Osteocyte (in vitro differentiated cells): ENCODE measurements around the gene APOC3. TPM values are rescaled to one million over a fixed set of nuclear protein-coding genes. Genes with fewer than 3 reads are reported as not detected.

Experiments
- DNase-seq: peaks from one replicate; pipeline ENCODE4 v3.0.0; 2021; ENCODE audit warnings: mixed read lengths; ENCODE audit not compliant: unreplicated experiment; ENCODE audit errors: extremely low spot score
- H3K27ac Mint-ChIP-seq: one replicate; pipeline ENCODE4 v1.8.0; 2021; ENCODE audit warnings: mild to moderate bottlenecking, mixed read lengths; ENCODE audit not compliant: unreplicated experiment
- H3K27me3 Mint-ChIP-seq: one replicate; pipeline ENCODE4 v1.8.0; 2021; ENCODE audit warnings: mixed read lengths; ENCODE audit not compliant: unreplicated experiment
- H3K36me3 Mint-ChIP-seq: one replicate; pipeline ENCODE4 v1.8.0; 2021; ENCODE audit warnings: mixed read lengths; ENCODE audit not compliant: unreplicated experiment
- H3K4me1 Mint-ChIP-seq: one replicate; pipeline ENCODE4 v1.8.0; 2021; ENCODE audit warnings: mixed read lengths; ENCODE audit not compliant: unreplicated experiment
- H3K4me3 Mint-ChIP-seq: one replicate; pipeline ENCODE4 v1.8.0; 2021; ENCODE audit warnings: mild to moderate bottlenecking, moderate library complexity, mixed read lengths; ENCODE audit not compliant: unreplicated experiment
- H3K9me3 Mint-ChIP-seq: one replicate; pipeline ENCODE4 v1.8.0; 2021; ENCODE audit warnings: mixed read lengths; ENCODE audit not compliant: unreplicated experiment
- CTCF ChIP-seq: fragments of 200-600 bp; sonication (generic); IDR thresholded peaks from 2 replicates; pipeline ENCODE4 v1.5.0; 2021; ENCODE audit warnings: antibody characterized with exemption, mild to moderate bottlenecking, moderate library complexity
- total RNA-seq: library from RNA; stranded (reverse); gene quantifications from 2 replicates; pipeline ENCODE4 v1.2.1, GENCODE V29; 2021

The APOC3 gene
- total RNA-seq, 1 donor from 2014 or later, result not detected

GRCh38 chr11:116825854-116826750 is 3.6 kb upstream of the APOC3 start:
- Mint-ChIP-seq H3K27me3 (peaks cover 2% of the 10 kb centered on the region), H3K4me3 (no peak overlapping the region), H3K9me3 (no peaks in the 10 kb centered on the region), H3K4me1 (peaks cover 17% of the 10 kb centered on the region), H3K27ac (no peak overlapping the region), H3K36me3 (no peaks in the 10 kb centered on the region)
- DNase-seq, result no peak
- TF ChIP-seq CTCF, result no peak

- H3K27me3 Mint-ChIP-seq, result no peaks in the 10 kb centered on the region
- no peak overlapping the region for H3K27ac Mint-ChIP-seq
- no peaks in the 10 kb centered on the region for H3K36me3 Mint-ChIP-seq
- DNase-seq, result no peak
- no peak overlapping the region for H3K4me3 Mint-ChIP-seq
- H3K4me1 Mint-ChIP-seq, result peaks cover 18% of the 10 kb centered on the region
- no peaks in the 10 kb centered on the region for H3K9me3 Mint-ChIP-seq
- TF ChIP-seq CTCF, result no peak
These were observed 2.8 kb upstream of the APOC3 start for GRCh38 chr11:116826751-116827431.

- Mint-ChIP-seq H3K36me3 (no peaks in the 10 kb centered on the region), H3K4me3 (no peak overlapping the region), H3K27me3 (no peaks in the 10 kb centered on the region), H3K27ac (no peak overlapping the region), H3K4me1 (peaks cover 18% of the 10 kb centered on the region), H3K9me3 (no peaks in the 10 kb centered on the region)
- no peak for DNase-seq
- TF ChIP-seq CTCF, result no peak
These were observed 2.2 kb upstream of the APOC3 start for GRCh38 chr11:116827461-116827860.

- H3K4me1 Mint-ChIP-seq, result peaks cover 18% of the 10 kb centered on the region
- no peak for TF ChIP-seq CTCF
- no peak for DNase-seq
- H3K9me3 Mint-ChIP-seq, result no peaks in the 10 kb centered on the region
- no peaks in the 10 kb centered on the region for H3K36me3 Mint-ChIP-seq
- no peak overlapping the region for H3K27ac Mint-ChIP-seq
- no peak overlapping the region for H3K4me3 Mint-ChIP-seq
- H3K27me3 Mint-ChIP-seq, result no peaks in the 10 kb centered on the region
These were observed 829 bp upstream of the APOC3 start for GRCh38 chr11:116828632-116829524.
